Panc1 (cell line): Measurements from ENCODE around the gene CDH5.

Source experiments
- CTCF ChIP-seq: fragments of 450-650 bp; IDR thresholded peaks from 2 replicates; pipeline ENCODE4 v1.5.1; 2017; ENCODE audit warnings: mild to moderate bottlenecking
- POLR2AphosphoS5 ChIP-seq: IDR thresholded peaks from 2 replicates; pipeline ENCODE4 v1.6.1; 2012; ENCODE audit warnings: mild to moderate bottlenecking, low read depth, low read length, moderate library complexity
- SIN3A ChIP-seq: IDR thresholded peaks from 2 replicates; pipeline ENCODE4 v1.6.1; 2012; ENCODE audit warnings: low read depth, mild to moderate bottlenecking, low read length, moderate library complexity, borderline replicate concordance; ENCODE audit not compliant: insufficient read depth
- TCF7L2 ChIP-seq: IDR thresholded peaks from 2 replicates; pipeline ENCODE4 v1.6.1; 2011; ENCODE audit warnings: mild to moderate bottlenecking, low read depth, low read length, inconsistent platforms

- TF ChIP-seq CTCF: no peak
- no peak for TF ChIP-seq POLR2AphosphoS5
- no peak for TF ChIP-seq TCF7L2
- no peak for TF ChIP-seq SIN3A
Measured at GRCh38 chr16:66420396-66420795, 53.9 kb downstream of the CDH5 start.
